Tibial nerve (tissue), 3 donors: Measurements from ENCODE around the gene NTM.

Experiments used
- CTCF ChIP-seq, 5 experiments: fragments of 200-600 bp in 3 of 5; fragments of 450-650 bp in 2 of 5; sonication (generic) in 3 of 5; IDR thresholded peaks; one replicate each; pipeline ENCODE4 v1.5.1; 2016 to 2019; ENCODE audit warnings: antibody characterized with exemption in 5 of 5, mild to moderate bottlenecking in 3 of 5, moderate library complexity in 2 of 5
- POLR2A ChIP-seq, 2 donors: fragments of 450-650 bp; IDR thresholded peaks; one replicate each; pipeline ENCODE4 v1.6.1; 2017; ENCODE audit warnings: antibody characterized with exemption in 2 of 2, mild to moderate bottlenecking in 2 of 2, moderate library complexity in 2 of 2

DNA sequence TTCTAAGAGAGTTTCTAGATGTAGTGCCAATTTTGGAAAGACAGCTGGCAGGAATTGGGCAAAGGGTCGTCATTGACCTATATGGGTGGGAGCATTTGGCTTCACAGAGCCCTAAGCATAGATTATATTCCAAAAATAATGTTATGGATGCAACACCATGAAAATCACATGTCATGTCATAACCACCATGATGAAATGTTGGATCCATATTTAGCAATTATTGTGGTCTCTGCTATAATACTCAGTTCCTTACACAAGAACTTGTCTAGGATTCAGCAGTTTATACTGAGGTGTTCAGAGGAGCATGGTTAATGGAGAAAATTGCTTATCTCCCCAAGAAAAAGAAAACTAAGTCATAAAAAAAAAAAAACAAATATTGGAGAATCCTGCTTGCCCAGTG, 31.6 kb downstream of the NTM start:
- TF ChIP-seq CTCF (IDR thresholded peaks at IDR 0.05) (no peak), POLR2A (IDR thresholded peaks at IDR 0.05) (no peak)
